Amygdala (tissue), 56 donors: ENCODE measurements around the gene ARMC6.
A peak's percentile ranks its signal among the peaks of the same experiment; 100 is the strongest.
"Not testable (repeated sequence)": the region's sequence is repeated elsewhere in the genome, so short reads cannot be mapped to it uniquely, and the experiment has no call there.

Experiments used
- DNase-seq, 56 donors: peaks; one replicate each; lab custom pipeline; 2025; lab: John Stamatoyannopoulos, UW

The ARMC6 gene

GRCh38 chr19:19068659-19069654 is 35.6 kb downstream of the ARMC6 start:
- DNase-seq, result peak in 13 of 56 donors; percentile 2 to 46 (median 11)

- no peak for DNase-seq
These were observed 38.5 kb downstream of the ARMC6 start for GRCh38 chr19:19071897-19072296.

- no peak for DNase-seq
These were observed 40.9 kb downstream of the ARMC6 start for GRCh38 chr19:19074196-19074882.

- DNase-seq, result no peak
These were observed 41.7 kb downstream of the ARMC6 start for GRCh38 chr19:19075126-19075525.

- no peak for DNase-seq
These were observed 43.1 kb downstream of the ARMC6 start for GRCh38 chr19:19076476-19076875.

- DNase-seq, result no peak
These were observed 43.7 kb downstream of the ARMC6 start for GRCh38 chr19:19077103-19077502.

- no peak for DNase-seq
These were observed 45.4 kb downstream of the ARMC6 start for GRCh38 chr19:19078801-19079200.

GRCh38 chr19:19079571-19079970 is 46.2 kb downstream of the ARMC6 start:
- no peak for DNase-seq

GRCh38 chr19:19081642-19082151 is 48.3 kb downstream of the ARMC6 start:
- DNase-seq, result no peak

GRCh38 chr19:19083413-19084178 is 50.2 kb downstream of the ARMC6 start:
- DNase-seq, result no peak

GRCh38 chr19:19087676-19088075 is 54.3 kb downstream of the ARMC6 start:
- no peak for DNase-seq

- DNase-seq, result no peak
These were observed 61.1 kb downstream of the ARMC6 start for GRCh38 chr19:19094513-19094912.

- no peak for DNase-seq
These were observed 62.3 kb downstream of the ARMC6 start for GRCh38 chr19:19095691-19096090.

GRCh38 chr19:19096641-19097627 is 63.5 kb downstream of the ARMC6 start:
- DNase-seq, result no peak

GRCh38 chr19:19098084-19098702 is 64.8 kb downstream of the ARMC6 start:
- DNase-seq, result no peak

GRCh38 chr19:19098703-19099632 is 65.6 kb downstream of the ARMC6 start:
- DNase-seq, result no peak

GRCh38 chr19:19101540-19101939 is 68.1 kb downstream of the ARMC6 start:
- DNase-seq, result no peak

GRCh38 chr19:19102566-19102965 is 69.2 kb downstream of the ARMC6 start:
- DNase-seq, result not testable (repeated sequence)
